HCT116 (cell line): ENCODE results near the gene SMDT1. TPM values are rescaled to one million over a fixed set of nuclear protein-coding genes. Genes with fewer than 3 reads are reported as not detected.

ENCODE experiments used
- ATAC-seq: fragments of 200-7000 bp; cut with Tn5 transposase; 2 replicates; pipeline ENCODE4 v1.9.1; 2020; ENCODE audit warnings: mild to moderate bottlenecking, moderate library complexity
- BruUV-seq: library from RNA; stranded (reverse); fragments of 400-500 nt; replicated peaks from 2 replicates; lab custom pipeline; 2021; lab: Mats Ljungman, UMichigan
- CTCF ChIA-PET: fragments of 300-600 bp; sonication (Branson Sonifier 250); formaldehyde crosslinking; loops from one replicate; lab custom pipeline; 2021; ENCODE audit warnings: antibody characterized with exemption; lab: Charles Lee
- POLR2A ChIA-PET: fragments of 300-600, 350-600 bp; sonication (Branson Sonifier 250); formaldehyde crosslinking; loops from one replicate; lab custom pipeline; 2021; ENCODE audit warnings: antibody characterized with exemption; lab: Charles Lee
- RAD21 ChIA-PET, 2 experiments: fragments of 300-600 bp; sonication (Branson Sonifier 250); formaldehyde crosslinking; loops; one replicate each; lab custom pipeline; 2023; ENCODE audit warnings: low total read pairs in 2 of 2; ENCODE audit not compliant: uncharacterized antibody in 2 of 2, unreplicated experiment in 2 of 2, low non-redundant PET in 1 of 2; lab: Charles Lee
- DNase-seq: peaks from one replicate; pipeline ENCODE4 v3.0.0-alpha.2; 2010; ENCODE audit warnings: low read depth, low spot score
- H2AFZ ChIP-seq: fragments of 200-600 bp; shearing (Covaris generic), sonication (generic); 2 replicates; pipeline ENCODE4 v1.6.1; 2017; ENCODE audit warnings: low read depth, mixed run types, mixed read lengths, antibody characterized with exemption, low read length; ENCODE audit not compliant: poor library complexity, severe bottlenecking
- H3K27ac ChIP-seq: 2 replicates; pipeline ENCODE4 v1.5.1; 2012; ENCODE audit warnings: low read depth, low read length
- H3K27me3 ChIP-seq: fragments of 200-600 bp; sonication (generic); 2 replicates; pipeline ENCODE4 v1.6.1; 2016; ENCODE audit warnings: mixed run types, low read length, mixed read lengths; ENCODE audit not compliant: insufficient read depth
- H3K36me3 ChIP-seq, 2 experiments: fragments of 200-500 bp in 1 of 2; fragments of 200-600 bp in 1 of 2; sonication (Bioruptor generic) in 1 of 2; sonication (generic) in 1 of 2; 2 replicates each; pipeline versions ENCODE4 v1.5.1 to v1.6.1; 2014 to 2016; ENCODE audit warnings: low read length in 2 of 2, inconsistent platforms in 1 of 2, mixed read lengths in 1 of 2, mixed run types in 1 of 2; ENCODE audit not compliant: insufficient read depth in 2 of 2, control insufficient read depth in 1 of 2
- H3K4me1 ChIP-seq, 2 experiments: fragments of 200-600 bp in 1 of 2; sonication (generic) in 1 of 2; 2 replicates each; pipeline versions ENCODE4 v1.5.1 to v1.6.1; 2012 to 2017; ENCODE audit warnings: low read length in 2 of 2, inconsistent platforms in 1 of 2, mild to moderate bottlenecking in 1 of 2, mixed read lengths in 1 of 2, mixed run types in 1 of 2, moderate library complexity in 1 of 2; ENCODE audit not compliant: insufficient read depth in 2 of 2, control insufficient read depth in 1 of 2
- H3K4me2 ChIP-seq: fragments of 200-600 bp; sonication (generic); 2 replicates; pipeline ENCODE4 v1.6.1; 2017; ENCODE audit warnings: mixed run types, low read length, mixed read lengths
- H3K4me3 ChIP-seq, 2 experiments: fragments of 200-600 bp in 1 of 2; sonication (generic) in 1 of 2; replicated peaks in 1 of 2; 2 replicates each; pipeline ENCODE4 v1.5.1; 2011 to 2016; ENCODE audit warnings: low read length in 2 of 2, control low read depth in 1 of 2, low read depth in 1 of 2, mild to moderate bottlenecking in 1 of 2, mixed read lengths in 1 of 2, mixed run types in 1 of 2
- H3K79me2 ChIP-seq: fragments of 200-600 bp; sonication (generic); 2 replicates; pipeline ENCODE4 v1.6.1; 2017; ENCODE audit warnings: mild to moderate bottlenecking, mixed run types, low read length, moderate library complexity, mixed read lengths; ENCODE audit not compliant: insufficient read depth
- H3K9ac ChIP-seq: fragments of 200-600 bp; sonication (generic); 2 replicates; pipeline ENCODE4 v1.6.1; 2016; ENCODE audit warnings: low read length, mixed read lengths
- H3K9me2 ChIP-seq: fragments of 200-600 bp; sonication (generic), shearing (Covaris generic); 2 replicates; pipeline ENCODE4 v1.6.1; 2017; ENCODE audit warnings: mixed run types, mild to moderate bottlenecking, moderate library complexity; ENCODE audit not compliant: insufficient read depth
- H3K9me3 ChIP-seq, 2 experiments: fragments of 200-500 bp in 1 of 2; fragments of 200-600 bp in 1 of 2; sonication (Bioruptor generic) in 1 of 2; sonication (generic) in 1 of 2; 2 replicates each; pipeline ENCODE4 v1.6.1; 2014 to 2017; ENCODE audit warnings: low read length in 2 of 2, mixed read lengths in 2 of 2, inconsistent platforms in 1 of 2, low read depth in 1 of 2, mild to moderate bottlenecking in 1 of 2, mixed run types in 1 of 2, moderate library complexity in 1 of 2; ENCODE audit not compliant: control insufficient read depth in 1 of 2, insufficient read depth in 1 of 2
- H4K20me1 ChIP-seq: fragments of 200-600 bp; sonication (generic), shearing (Covaris generic); 2 replicates; pipeline ENCODE4 v1.6.1; 2017; ENCODE audit warnings: mixed run types, mild to moderate bottlenecking, moderate library complexity; ENCODE audit not compliant: insufficient read depth
- CBX3 ChIP-seq: IDR thresholded peaks from 2 replicates; pipeline ENCODE4 v1.6.1; 2012; ENCODE audit warnings: low read depth
- CEBPB ChIP-seq: IDR thresholded peaks from 2 replicates; pipeline ENCODE4 v1.6.1; 2012; ENCODE audit warnings: low read depth
- EGR1 ChIP-seq: IDR thresholded peaks from 2 replicates; pipeline ENCODE4 v1.6.1; 2012; ENCODE audit warnings: low read depth
- EZH2 ChIP-seq: fragments of 200-600 bp; sonication (generic); IDR thresholded peaks from 2 replicates; pipeline ENCODE4 v1.6.1; 2017; ENCODE audit warnings: antibody characterized with exemption, mixed run types
- EZH2phosphoT487 ChIP-seq: fragments of 200-600 bp; IDR thresholded peaks from 2 replicates; pipeline ENCODE4 v1.6.1; 2018; ENCODE audit warnings: antibody characterized with exemption, borderline replicate concordance
- FOSL1 ChIP-seq: IDR thresholded peaks from 2 replicates; pipeline ENCODE4 v1.6.1; 2012; ENCODE audit warnings: low read depth
- JUND ChIP-seq: IDR thresholded peaks from 2 replicates; pipeline ENCODE4 v1.6.1; 2012
- POLR2AphosphoS5 ChIP-seq: IDR thresholded peaks from 2 replicates; pipeline ENCODE4 v1.6.1; 2011; ENCODE audit warnings: mild to moderate bottlenecking, low read depth, low read length, moderate library complexity
- RAD21 ChIP-seq: IDR thresholded peaks from 2 replicates; pipeline ENCODE4 v1.6.1; 2012; ENCODE audit warnings: low read depth, mild to moderate bottlenecking
- SIN3A ChIP-seq: IDR thresholded peaks from 2 replicates; pipeline ENCODE4 v1.6.1; 2012; ENCODE audit warnings: low read depth
- SP1 ChIP-seq: IDR thresholded peaks from 2 replicates; pipeline ENCODE4 v1.6.1; 2012; ENCODE audit warnings: low read depth
- SRF ChIP-seq: IDR thresholded peaks from 2 replicates; pipeline ENCODE4 v1.6.1; 2012; ENCODE audit warnings: low read depth
- TCF7L2 ChIP-seq: IDR thresholded peaks from 2 replicates; pipeline ENCODE4 v1.7.0; 2011; ENCODE audit warnings: borderline replicate concordance, inconsistent platforms; ENCODE audit not compliant: insufficient read depth, insufficient read length; ENCODE audit errors: extremely low read depth
- YY1 ChIP-seq: IDR thresholded peaks from 2 replicates; pipeline ENCODE4 v1.6.1; 2011; ENCODE audit warnings: low read length, low read depth, moderate library complexity, mild to moderate bottlenecking; ENCODE audit not compliant: insufficient replicate concordance; ENCODE audit errors: extremely low read depth
- ZFX ChIP-seq: fragments of 450-650 bp; IDR thresholded peaks from 2 replicates; pipeline ENCODE4 v1.6.1; 2017
- intact Hi-C: fragments of 100-400 bp; cut with micrococcal nuclease; formaldehyde crosslinking; loops from 2 replicates; pipeline ENCODE4 v1.10.0; 2022
- total RNA-seq: library from RNA; stranded (reverse); gene quantifications from one replicate; pipeline ENCODE4 v1.2.1, GENCODE V29; 2021; ENCODE audit not compliant: unreplicated experiment
- TF ChIP-seq, protein P1 (sequence below): IDR thresholded peaks from 2 replicates; pipeline ENCODE4 v1.6.1; 2012
- TF ChIP-seq, protein P2 (sequence below), 3 experiments: fragments of 200-600 bp in 1 of 3; sonication (generic) in 1 of 3; IDR thresholded peaks in 2 of 3; conservative IDR thresholded peaks in 1 of 3; 2 replicates each; pipeline ENCODE4 v1.5.1; 2012 to 2017; ENCODE audit warnings: low read depth in 2 of 3, low read length in 2 of 3, antibody characterized with exemption in 1 of 3, borderline replicate concordance in 1 of 3, control low read depth in 1 of 3, mild to moderate bottlenecking in 1 of 3, mixed read lengths in 1 of 3, mixed run types in 1 of 3, moderate library complexity in 1 of 3; ENCODE audit not compliant: insufficient read depth in 1 of 3
- TF ChIP-seq, protein P3 (sequence below): IDR thresholded peaks from 2 replicates; pipeline ENCODE4 v1.6.1; 2012

The SMDT1 gene
- total RNA-seq, 1 experiment from 2014 or later: 51.9 TPM

DNA sequence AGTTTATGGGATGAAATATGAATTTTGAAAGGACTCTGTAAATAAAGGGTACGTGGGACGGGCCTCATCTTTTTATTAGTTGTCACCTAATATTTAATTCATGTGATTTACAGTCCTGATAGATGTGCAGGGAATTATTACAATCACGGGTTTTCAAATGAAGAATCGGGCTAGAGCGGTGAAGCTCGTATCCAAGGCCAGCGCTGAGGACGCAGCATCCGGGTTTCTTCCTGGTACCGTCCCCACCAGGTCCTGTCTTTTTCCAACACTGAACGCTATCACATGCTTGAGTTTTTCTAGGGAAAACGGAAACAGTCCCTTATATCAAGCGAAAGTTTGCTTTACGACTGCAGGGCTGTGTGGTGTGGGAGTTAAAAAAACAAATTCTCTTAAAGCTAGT is 787 bp downstream of the SMDT1 start:
- H3K79me2 ChIP-seq: peaks cover 3% of the 10 kb centered on the region

More for the DNA sequence above, 787 bp downstream of the SMDT1 start:
- Histone ChIP-seq H3K27ac (peak overlapping the region; percentile 73; the same call in 1 of the 2 replicates), H3K9ac (peak overlapping the region; percentile 70), H4K20me1 (no peaks in the 10 kb centered on the region), H2AFZ (no peak overlapping the region), H3K9me2 (no peaks in the 10 kb centered on the region), H3K4me1 (peaks cover 12 to 19% of the 10 kb centered on the region in 2 experiments), H3K27me3 (no peaks in the 10 kb centered on the region), H3K36me3 (peaks cover under 1 to 7% of the 10 kb centered on the region in 2 experiments; a peak in 3 of 4 replicates), H3K4me2 (peak overlapping the region; percentile 87), H3K9me3 (no peaks in the 10 kb centered on the region), H3K4me3 (peak overlapping the region; percentile 68 to 69)
- DNase-seq (no peak), ATAC-seq (no peak)
- intact Hi-C loops: no loop called here
- BruUV-seq: no TSS peak
- ChIA-PET RAD21 (no interaction called here), POLR2A (interaction anchor here (0.9 to 3.8 kb wide), 2 partner anchors 10 to 289 kb away, joined by 3 to 27 read pairs; partner anchors contain the start of gene NDUFA6), CTCF (interaction anchor here (1.0 to 1.6 kb wide), 3 partner anchors 10 to 32 kb away, joined by 3 to 7 read pairs (median 3); partner anchors contain the start of genes NAGA and NDUFA6)
- TF ChIP-seq SP1 (no peak), SIN3A (no peak), SRF (no peak), CBX3 (no peak), JUND (no peak), YY1 (no peak), ZFX (no peak), TCF7L2 (no peak), EZH2 (no peak), POLR2AphosphoS5 (no peak), FOSL1 (no peak), CEBPB (no peak), EZH2phosphoT487 (no peak), EGR1 (no peak), RAD21 (no peak)
- TF ChIP-seq, protein P1, sequence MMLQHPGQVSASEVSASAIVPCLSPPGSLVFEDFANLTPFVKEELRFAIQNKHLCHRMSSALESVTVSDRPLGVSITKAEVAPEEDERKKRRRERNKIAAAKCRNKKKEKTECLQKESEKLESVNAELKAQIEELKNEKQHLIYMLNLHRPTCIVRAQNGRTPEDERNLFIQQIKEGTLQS: no peak
- TF ChIP-seq, protein P2, sequence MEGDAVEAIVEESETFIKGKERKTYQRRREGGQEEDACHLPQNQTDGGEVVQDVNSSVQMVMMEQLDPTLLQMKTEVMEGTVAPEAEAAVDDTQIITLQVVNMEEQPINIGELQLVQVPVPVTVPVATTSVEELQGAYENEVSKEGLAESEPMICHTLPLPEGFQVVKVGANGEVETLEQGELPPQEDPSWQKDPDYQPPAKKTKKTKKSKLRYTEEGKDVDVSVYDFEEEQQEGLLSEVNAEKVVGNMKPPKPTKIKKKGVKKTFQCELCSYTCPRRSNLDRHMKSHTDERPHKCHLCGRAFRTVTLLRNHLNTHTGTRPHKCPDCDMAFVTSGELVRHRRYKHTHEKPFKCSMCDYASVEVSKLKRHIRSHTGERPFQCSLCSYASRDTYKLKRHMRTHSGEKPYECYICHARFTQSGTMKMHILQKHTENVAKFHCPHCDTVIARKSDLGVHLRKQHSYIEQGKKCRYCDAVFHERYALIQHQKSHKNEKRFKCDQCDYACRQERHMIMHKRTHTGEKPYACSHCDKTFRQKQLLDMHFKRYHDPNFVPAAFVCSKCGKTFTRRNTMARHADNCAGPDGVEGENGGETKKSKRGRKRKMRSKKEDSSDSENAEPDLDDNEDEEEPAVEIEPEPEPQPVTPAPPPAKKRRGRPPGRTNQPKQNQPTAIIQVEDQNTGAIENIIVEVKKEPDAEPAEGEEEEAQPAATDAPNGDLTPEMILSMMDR (IDR thresholded peaks at IDR 0.05 in 2 of 3, conservative IDR thresholded peaks at IDR 0.05 in 1 of 3; ENCODE audit: borderline replicate concordance in 1 of 3, insufficient read depth in 1 of 3, low read depth in 2 of 3, low read length in 2 of 3): no peak
- TF ChIP-seq, protein P3, sequence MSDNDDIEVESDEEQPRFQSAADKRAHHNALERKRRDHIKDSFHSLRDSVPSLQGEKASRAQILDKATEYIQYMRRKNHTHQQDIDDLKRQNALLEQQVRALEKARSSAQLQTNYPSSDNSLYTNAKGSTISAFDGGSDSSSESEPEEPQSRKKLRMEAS: no peak
